ENCODE data around the gene DMPK.
A peak's percentile ranks its signal among the peaks of the same experiment; 100 is the strongest.

DMPK gene

GRCh38 chr19:45782162-45782691, at the start of gene DMPK:
DMPK (minus strand) TSS chr19:45782490; CDS start chr19:45782352, 138 bp downstream.
- DNase-seq, result no peak

GRCh38 chr19:45828945-45829344, 46.7 kb upstream of the DMPK start:
- DNase-seq, result no peak

GRCh38 chr19:45828523-45828922, 46.2 kb upstream of the DMPK start:
- no peak for DNase-seq

- DNase-seq, result no peak
Measured at GRCh38 chr19:45827459-45828093, 45.3 kb upstream of the DMPK start.

GRCh38 chr19:45826934-45827333, 44.6 kb upstream of the DMPK start:
- DNase-seq, result no peak

- DNase-seq, result no peak
Measured at GRCh38 chr19:45825917-45826893, 43.9 kb upstream of the DMPK start.

- no peak for DNase-seq
Measured at GRCh38 chr19:45825263-45825605, 42.9 kb upstream of the DMPK start.

GRCh38 chr19:45824531-45825262, 42.4 kb upstream of the DMPK start:
- no peak for DNase-seq

- DNase-seq, result no peak
Measured at GRCh38 chr19:45824041-45824471, 41.8 kb upstream of the DMPK start.

GRCh38 chr19:45823182-45823581, 40.9 kb upstream of the DMPK start:
- no peak for DNase-seq

- DNase-seq, result no peak
Measured at GRCh38 chr19:45822716-45823115, 40.4 kb upstream of the DMPK start.

GRCh38 chr19:45821570-45821969, 39.3 kb upstream of the DMPK start:
- no peak for DNase-seq

GRCh38 chr19:45821103-45821521, 38.8 kb upstream of the DMPK start:
- DNase-seq, result no peak

- DNase-seq, result no peak
Measured at GRCh38 chr19:45820413-45821102, 38.3 kb upstream of the DMPK start.

- no peak for DNase-seq
Measured at GRCh38 chr19:45819769-45820168, 37.5 kb upstream of the DMPK start.

GRCh38 chr19:45817725-45818301, 35.5 kb upstream of the DMPK start:
- DNase-seq, result no peak

GRCh38 chr19:45817010-45817724, 34.9 kb upstream of the DMPK start:
- peak; percentile 97 for DNase-seq

- DNase-seq, result no peak
Measured at GRCh38 chr19:45816236-45817009, 34.1 kb upstream of the DMPK start.

- DNase-seq, result no peak
Measured at GRCh38 chr19:45815481-45816216, 33.4 kb upstream of the DMPK start.
